Right lobe of liver (tissue), 6 donors: ENCODE data around the gene KCNJ12. TPM values are rescaled to one million over a fixed set of nuclear protein-coding genes. Genes with fewer than 3 reads are reported as not detected.
A peak's percentile ranks its signal among the peaks of the same experiment; 100 is the strongest.
"Not testable (repeated sequence)": the region's sequence is repeated elsewhere in the genome, so short reads cannot be mapped to it uniquely, and the experiment has no call there.

ENCODE experiments used
- ATAC-seq, 4 donors: fragments of 200-7000 bp; cut with Tn5 transposase; one replicate each; pipeline ENCODE4 v1.9.1; 2020; ENCODE audit warnings: mild to moderate bottlenecking in 4 of 4, moderate library complexity in 4 of 4
- DNase-seq, 3 donors: peaks; one replicate each; pipeline ENCODE4 v3.0.0-alpha.2; 2020
- H3K27ac ChIP-seq, 3 donors: fragments of 200-600 bp; one replicate each; pipeline ENCODE4 v1.8.0; 2022
- H3K27me3 ChIP-seq, 2 donors: fragments of 200-600 bp; one replicate each; pipeline ENCODE4 v1.8.0; 2022
- H3K36me3 ChIP-seq, 4 donors: fragments of 200-600 bp; sonication (generic) in 1 of 4; one replicate each; pipeline versions ENCODE4 v1.5.1 to v1.8.0; 2017 to 2022; ENCODE audit warnings: control low read depth in 1 of 4
- H3K4me1 ChIP-seq, 4 donors: fragments of 200-600 bp; sonication (generic) in 1 of 4; one replicate each; pipeline versions ENCODE4 v1.5.1 to v1.8.0; 2017 to 2022; ENCODE audit warnings: control low read depth in 1 of 4
- H3K4me3 ChIP-seq, 3 donors: fragments of 200-600 bp; one replicate each; pipeline ENCODE4 v1.8.0; 2022
- H3K9me3 ChIP-seq, 4 donors: fragments of 200-600 bp; sonication (generic) in 1 of 4; one replicate each; pipeline versions ENCODE4 v1.5.1 to v1.8.0; 2017 to 2022; ENCODE audit warnings: control low read depth in 1 of 4
- POLR2A ChIP-seq: fragments of 450-650 bp; IDR thresholded peaks from one replicate; pipeline ENCODE4 v1.6.1; 2017; ENCODE audit warnings: antibody characterized with exemption, mild to moderate bottlenecking
- WGBS: methylation state at CpG from one replicate; pipeline ENCODE4 v1.1.6; 2018; ENCODE audit warnings: low coverage, low lambda C conversion rate; ENCODE audit not compliant: insufficient coverage; ENCODE audit errors: missing lambda C conversion rate; 5-methylcytosine and 5-hydroxymethylcytosine counted together
- intact Hi-C, 2 donors: fragments of 100-400 bp; cut with DNase I; formaldehyde crosslinking; loops; one replicate each; pipeline versions ENCODE4 v1.11.2 to v1.14.1; 2022
- total RNA-seq, 6 experiments: library from RNA; depleted of rRNA in 2 of 6; stranded (reverse); fragments of >200 nt in 2 of 6; fragmentation: NEBNext Ultra II Directional in 3 of 6; extraction: Animal tissue kit (Norgen Biotek cat#: 25700) in 3 of 6; gene quantifications; one replicate each; pipeline versions ENCODE4 v1.1.0 to v1.2.4, GENCODE V29; 2016 to 2023
- TF ChIP-seq, protein P1 (sequence below), 4 donors: fragments of 200-600 bp in 3 of 4; fragments of 450-650 bp in 1 of 4; IDR thresholded peaks; one replicate each; pipeline versions ENCODE4 v1.5.1 to v1.8.0; 2016 to 2022; ENCODE audit warnings: antibody characterized with exemption in 4 of 4, mild to moderate bottlenecking in 2 of 4
- donor health status: DM: no; HTN: yes; CAD: no.
- donor health status: DM: no; HTN: no; CAD: no.
- donor health status: DM: no; HTN: no; CAD: no.
- donor health status: DM: no; HTN: yes; CAD: no.
- donor health status: DM: no; HTN: yes; CAD: no.

Gene KCNJ12
- total RNA-seq, 6 experiments from 2014 or later, result 0.07 to 2.2 (median 0.23) TPM

DNA sequence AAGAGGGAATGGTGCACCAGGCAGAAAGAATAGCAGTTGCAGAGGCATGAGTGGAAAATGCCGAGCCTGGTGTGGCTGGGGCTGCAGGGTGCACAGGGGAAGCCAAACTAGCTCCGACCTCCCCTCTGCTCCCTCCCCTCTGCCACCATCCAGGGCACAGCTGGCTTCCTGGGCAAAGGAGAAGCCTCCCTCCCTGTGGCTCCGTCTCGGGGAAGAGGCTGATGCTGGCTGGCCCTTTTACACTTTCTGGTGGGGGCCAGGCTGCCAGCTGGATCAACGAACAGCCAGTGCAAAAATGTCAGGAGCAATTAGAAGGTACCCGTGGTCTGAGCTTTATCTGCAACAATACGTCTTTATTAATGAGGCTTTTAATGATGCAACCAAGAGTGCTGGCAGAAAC is 37.1 kb upstream of the KCNJ12 start:
- Histone ChIP-seq H3K4me3 (no peak overlapping the region), H3K27me3 (no peaks in the 10 kb centered on the region), H3K9me3 (no peaks in the 10 kb centered on the region), H3K27ac (no peak overlapping the region), H3K36me3 (no peaks in the 10 kb centered on the region), H3K4me1 (no peaks in the 10 kb centered on the region)
- intact Hi-C loops, result no loop called here
- 38% methylated on average over 7 of the region's 7 CpGs for WGBS
- ATAC-seq, result no peak
- TF ChIP-seq, protein P1, sequence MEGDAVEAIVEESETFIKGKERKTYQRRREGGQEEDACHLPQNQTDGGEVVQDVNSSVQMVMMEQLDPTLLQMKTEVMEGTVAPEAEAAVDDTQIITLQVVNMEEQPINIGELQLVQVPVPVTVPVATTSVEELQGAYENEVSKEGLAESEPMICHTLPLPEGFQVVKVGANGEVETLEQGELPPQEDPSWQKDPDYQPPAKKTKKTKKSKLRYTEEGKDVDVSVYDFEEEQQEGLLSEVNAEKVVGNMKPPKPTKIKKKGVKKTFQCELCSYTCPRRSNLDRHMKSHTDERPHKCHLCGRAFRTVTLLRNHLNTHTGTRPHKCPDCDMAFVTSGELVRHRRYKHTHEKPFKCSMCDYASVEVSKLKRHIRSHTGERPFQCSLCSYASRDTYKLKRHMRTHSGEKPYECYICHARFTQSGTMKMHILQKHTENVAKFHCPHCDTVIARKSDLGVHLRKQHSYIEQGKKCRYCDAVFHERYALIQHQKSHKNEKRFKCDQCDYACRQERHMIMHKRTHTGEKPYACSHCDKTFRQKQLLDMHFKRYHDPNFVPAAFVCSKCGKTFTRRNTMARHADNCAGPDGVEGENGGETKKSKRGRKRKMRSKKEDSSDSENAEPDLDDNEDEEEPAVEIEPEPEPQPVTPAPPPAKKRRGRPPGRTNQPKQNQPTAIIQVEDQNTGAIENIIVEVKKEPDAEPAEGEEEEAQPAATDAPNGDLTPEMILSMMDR (IDR thresholded peaks at IDR 0.05), result no peak
- TF ChIP-seq POLR2A, result no peak
- no peak for DNase-seq

DNA sequence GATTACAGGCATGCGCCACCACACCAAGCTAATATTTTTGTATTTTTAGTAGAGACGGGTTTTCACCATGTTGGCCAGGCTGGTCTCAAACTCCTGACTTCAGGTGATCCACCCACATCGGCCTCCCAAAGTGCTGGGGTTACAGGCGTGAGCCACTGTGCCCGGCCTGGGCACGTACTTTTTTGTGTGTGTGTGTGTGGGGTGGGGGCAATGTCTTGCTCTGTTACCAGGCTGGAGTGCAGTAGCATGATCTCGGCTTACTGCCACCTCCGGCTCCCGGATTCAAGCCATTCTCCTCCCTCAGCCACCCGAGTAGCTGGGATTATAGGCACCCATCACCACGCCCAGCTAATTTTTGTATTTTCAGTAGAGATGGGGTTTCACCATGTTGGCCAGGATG is 36.6 kb upstream of the KCNJ12 start:
- H3K36me3 ChIP-seq, H3K9me3 ChIP-seq, ATAC-seq, H3K4me1 ChIP-seq, intact Hi-C loops, H3K27me3 ChIP-seq, H3K27ac ChIP-seq, DNase-seq, H3K4me3 ChIP-seq: not testable (repeated sequence)
- 84% methylated on average over 7 of the region's 11 CpGs for WGBS

DNA sequence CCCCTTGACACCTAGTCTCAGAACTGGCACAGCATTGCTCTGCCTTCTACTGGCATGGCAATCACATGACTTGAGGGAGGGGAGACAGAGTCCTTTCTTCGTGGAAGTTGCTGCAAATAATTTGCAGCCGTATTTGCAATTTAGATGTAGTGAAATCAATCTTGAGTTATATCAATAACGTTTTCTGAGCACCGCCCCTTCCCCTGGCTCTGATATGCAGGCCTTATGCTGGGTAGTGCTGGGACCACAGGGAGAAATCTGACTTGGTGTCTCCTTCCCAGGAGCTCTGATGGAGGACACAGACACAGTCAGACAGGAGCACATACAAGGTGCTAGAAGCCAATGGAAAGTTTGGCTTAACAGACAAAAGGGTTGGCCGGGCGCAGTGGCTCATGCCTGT is 35.8 kb upstream of the KCNJ12 start:
- intact Hi-C loops, ATAC-seq: not testable (repeated sequence)

DNA sequence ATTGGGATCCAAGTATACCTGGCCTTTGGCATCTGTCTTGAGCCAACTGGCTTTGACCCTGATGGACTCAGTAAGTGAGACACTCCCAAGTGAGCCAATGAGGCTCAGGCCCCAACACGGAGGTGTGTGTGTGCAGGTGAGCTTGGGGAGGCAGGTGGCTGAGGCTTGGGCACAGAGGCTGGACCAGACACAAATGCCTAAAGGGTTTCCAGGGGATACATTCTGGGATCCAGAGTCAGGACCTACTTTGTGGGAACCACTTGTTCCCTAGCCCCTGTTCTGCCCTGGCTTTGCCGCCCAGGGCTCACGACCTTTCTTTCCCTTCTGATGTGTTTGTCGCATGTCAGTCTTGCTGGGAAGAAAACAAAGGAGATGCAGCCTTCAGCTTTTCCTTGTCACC is 34.9 kb upstream of the KCNJ12 start:
- DNase-seq, result not testable (repeated sequence)

More for the DNA sequence above, 35.8 kb upstream of the KCNJ12 start:
- not testable (repeated sequence) for DNase-seq, H3K4me1 ChIP-seq, H3K9me3 ChIP-seq, H3K27ac ChIP-seq, H3K27me3 ChIP-seq, H3K4me3 ChIP-seq, H3K36me3 ChIP-seq
- WGBS, result 64% methylated on average over 6 of the region's 6 CpGs

DNA sequence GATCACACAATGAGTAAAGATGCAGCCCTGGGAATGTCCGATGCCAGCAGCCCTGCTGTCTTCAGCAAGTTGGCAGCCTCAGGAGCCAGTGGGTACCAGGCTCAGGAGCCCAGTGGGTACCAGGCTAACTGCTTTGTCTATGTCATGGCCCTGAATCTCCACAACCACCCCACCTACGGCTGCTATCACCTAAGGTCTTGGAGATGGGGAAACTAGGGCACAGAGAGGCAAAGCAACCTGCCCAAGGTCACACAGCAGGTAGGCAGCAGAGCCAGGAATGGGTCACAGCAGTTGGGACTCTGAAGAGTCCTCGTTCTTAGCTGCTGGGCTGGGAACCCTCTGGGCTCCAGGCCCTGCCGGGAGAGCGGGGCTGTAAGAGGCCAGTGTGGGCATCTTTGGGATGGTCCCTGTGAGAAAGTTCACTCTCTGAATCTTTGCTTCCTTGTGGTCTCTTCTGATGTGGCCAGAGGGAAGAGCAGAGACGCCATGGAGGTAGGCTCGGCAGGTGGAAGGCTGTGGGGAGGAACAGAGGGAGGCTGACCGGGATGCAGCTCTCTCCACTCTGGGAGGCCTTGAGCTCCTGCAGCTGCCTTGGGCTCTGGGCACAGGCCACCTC is 34.1 kb upstream of the KCNJ12 start:
- DNase-seq, intact Hi-C loops, ATAC-seq, H3K4me1 ChIP-seq, H3K27me3 ChIP-seq, H3K36me3 ChIP-seq, H3K27ac ChIP-seq, H3K4me3 ChIP-seq, H3K9me3 ChIP-seq: not testable (repeated sequence)
- 54% methylated on average over 6 of the region's 8 CpGs for WGBS

More for the DNA sequence above, 34.9 kb upstream of the KCNJ12 start:
- H3K36me3 ChIP-seq, H3K9me3 ChIP-seq, H3K27me3 ChIP-seq, H3K4me1 ChIP-seq, intact Hi-C loops, ATAC-seq, H3K27ac ChIP-seq, H3K4me3 ChIP-seq: not testable (repeated sequence)
- 50% methylated on average over 2 of the region's 4 CpGs for WGBS

DNA sequence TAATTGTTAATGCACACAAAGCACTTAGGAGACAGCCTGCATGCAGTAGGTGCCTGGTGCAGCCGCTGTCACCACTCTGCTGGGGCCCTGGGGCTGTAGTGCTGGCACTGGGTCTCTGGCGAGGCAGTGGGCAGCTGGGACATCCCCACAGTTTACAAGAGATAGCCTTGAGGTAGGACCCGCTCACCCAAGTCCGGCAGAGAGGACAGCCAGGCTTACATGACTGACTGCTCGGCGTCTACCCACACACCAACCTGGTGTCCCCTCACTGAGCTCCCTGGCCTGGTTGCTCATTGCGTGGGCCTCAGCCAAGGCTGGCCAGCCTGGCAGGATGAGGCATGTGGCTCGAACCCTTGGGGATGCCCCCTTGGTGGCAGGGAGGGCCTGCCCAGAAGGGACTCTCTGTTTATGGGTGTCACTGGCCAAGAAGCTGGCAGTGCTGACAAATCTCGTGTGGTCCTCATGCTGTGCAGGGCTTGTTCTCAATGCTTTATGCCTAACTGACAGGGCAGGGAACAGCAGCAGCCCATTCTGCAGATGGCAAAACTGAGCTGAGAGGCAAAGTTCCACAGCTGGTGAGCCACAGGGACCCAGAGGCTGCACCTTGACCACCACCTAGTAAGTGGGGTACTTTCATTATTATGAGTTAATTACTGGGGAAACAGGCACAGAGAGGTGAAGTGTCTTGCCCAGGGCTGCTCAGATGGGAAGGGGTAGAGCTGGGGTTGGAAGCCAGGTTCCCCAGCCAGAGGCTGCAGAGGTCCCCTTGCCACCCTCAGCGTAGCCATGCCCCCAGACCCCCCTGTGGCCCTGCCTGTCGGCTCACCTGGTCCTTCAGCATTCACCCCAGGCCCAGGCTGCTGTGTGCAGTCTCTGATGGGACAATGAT is 32.9 kb upstream of the KCNJ12 start:
- H3K27ac ChIP-seq, H3K27me3 ChIP-seq, H3K4me3 ChIP-seq, H3K36me3 ChIP-seq, DNase-seq, H3K9me3 ChIP-seq, H3K4me1 ChIP-seq, intact Hi-C loops: not testable (repeated sequence)
- ATAC-seq, result peak in 1 of 4 donors; percentile 31
- WGBS, result 43% methylated on average over 3 of the region's 11 CpGs

DNA sequence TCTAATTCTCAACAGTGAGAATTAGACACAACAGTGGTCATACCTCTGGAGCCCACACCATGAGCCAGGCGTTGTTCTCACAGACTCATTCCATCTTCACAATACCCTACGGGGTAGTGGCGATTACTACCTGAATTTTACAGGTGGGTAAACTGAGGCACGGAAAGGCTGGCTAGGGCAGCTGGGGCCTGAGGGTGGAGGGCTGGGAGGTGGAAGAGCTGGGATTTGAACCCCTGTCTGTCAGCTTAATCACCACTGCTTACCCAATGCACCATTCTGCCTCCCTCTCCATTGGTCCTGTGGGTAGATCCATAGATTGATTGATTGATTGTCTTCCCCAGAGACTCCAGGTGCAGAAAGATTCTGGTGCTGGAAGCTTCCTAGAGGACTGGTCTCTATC is 31.4 kb upstream of the KCNJ12 start:
- DNase-seq, H3K27ac ChIP-seq, H3K4me3 ChIP-seq, H3K27me3 ChIP-seq, H3K36me3 ChIP-seq, H3K9me3 ChIP-seq, intact Hi-C loops, ATAC-seq, H3K4me1 ChIP-seq: not testable (repeated sequence)
- WGBS, result 58% methylated on average over 4 of the region's 4 CpGs
